ENCODE data around the gene GMDS.

The GMDS gene

DNA sequence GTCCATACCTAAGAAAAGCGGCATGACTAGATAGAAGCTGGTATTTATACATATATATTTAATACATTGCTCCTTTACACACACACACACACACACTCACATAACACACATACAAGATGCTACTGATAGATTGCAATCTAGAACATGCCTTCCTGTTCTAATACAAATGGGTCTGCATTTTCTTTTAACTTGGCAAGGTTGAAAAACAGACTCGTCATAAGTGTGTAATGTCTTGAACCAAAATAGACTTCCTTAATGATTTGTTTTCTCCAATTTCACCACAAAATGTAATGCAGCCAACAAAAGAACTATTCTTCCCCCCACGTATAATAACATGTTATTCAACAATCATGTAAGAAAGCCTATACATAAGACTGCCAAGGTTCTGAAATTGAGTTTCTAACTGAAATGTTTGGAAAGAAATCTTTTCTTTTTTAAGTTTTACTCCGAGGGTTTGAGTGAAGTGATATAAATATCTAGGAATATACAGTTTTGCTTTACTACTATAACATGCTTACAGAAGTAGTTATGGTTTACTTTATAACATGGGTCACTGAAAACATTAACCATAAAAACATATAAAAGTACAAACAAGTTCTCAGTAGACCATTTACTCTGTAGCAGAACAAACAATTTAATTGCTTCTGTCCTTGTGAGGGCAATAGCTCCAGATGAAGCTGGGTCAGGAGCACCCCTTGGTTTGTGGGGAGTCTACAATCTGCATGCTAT is 428.2 kb downstream of the GMDS start:
- H4K20me1 ChIP-seq (ENCODE audit: insufficient read depth) = no peaks in the 10 kb centered on the region
- no peak overlapping the region for H2AFZ ChIP-seq (ENCODE audit: low read depth)
- no peaks in the 10 kb centered on the region for H3K79me2 ChIP-seq (ENCODE audit: insufficient read depth, low read depth)
- H3K9ac ChIP-seq = no peak overlapping the region
- H3K4me1 ChIP-seq (ENCODE audit: low read depth, poor library complexity, severe bottlenecking) = peaks cover 25% of the 10 kb centered on the region
- no peak overlapping the region for H3K4me3 ChIP-seq (IDR thresholded peaks at IDR 0.05; ENCODE audit: insufficient read depth, low read depth, low read length)
- H3K27ac ChIP-seq = no peak overlapping the region
- no peaks in the 10 kb centered on the region for H3K36me3 ChIP-seq (ENCODE audit: insufficient read depth)
- no peak overlapping the region for H3K4me2 ChIP-seq
- TF ChIP-seq, protein P1, sequence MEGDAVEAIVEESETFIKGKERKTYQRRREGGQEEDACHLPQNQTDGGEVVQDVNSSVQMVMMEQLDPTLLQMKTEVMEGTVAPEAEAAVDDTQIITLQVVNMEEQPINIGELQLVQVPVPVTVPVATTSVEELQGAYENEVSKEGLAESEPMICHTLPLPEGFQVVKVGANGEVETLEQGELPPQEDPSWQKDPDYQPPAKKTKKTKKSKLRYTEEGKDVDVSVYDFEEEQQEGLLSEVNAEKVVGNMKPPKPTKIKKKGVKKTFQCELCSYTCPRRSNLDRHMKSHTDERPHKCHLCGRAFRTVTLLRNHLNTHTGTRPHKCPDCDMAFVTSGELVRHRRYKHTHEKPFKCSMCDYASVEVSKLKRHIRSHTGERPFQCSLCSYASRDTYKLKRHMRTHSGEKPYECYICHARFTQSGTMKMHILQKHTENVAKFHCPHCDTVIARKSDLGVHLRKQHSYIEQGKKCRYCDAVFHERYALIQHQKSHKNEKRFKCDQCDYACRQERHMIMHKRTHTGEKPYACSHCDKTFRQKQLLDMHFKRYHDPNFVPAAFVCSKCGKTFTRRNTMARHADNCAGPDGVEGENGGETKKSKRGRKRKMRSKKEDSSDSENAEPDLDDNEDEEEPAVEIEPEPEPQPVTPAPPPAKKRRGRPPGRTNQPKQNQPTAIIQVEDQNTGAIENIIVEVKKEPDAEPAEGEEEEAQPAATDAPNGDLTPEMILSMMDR (conservative IDR thresholded peaks at IDR 0.05; ENCODE audit: low read depth, low read length) = no peak
- H3K27me3 ChIP-seq (ENCODE audit: insufficient read depth, low read depth) = no peaks in the 10 kb centered on the region

DNA sequence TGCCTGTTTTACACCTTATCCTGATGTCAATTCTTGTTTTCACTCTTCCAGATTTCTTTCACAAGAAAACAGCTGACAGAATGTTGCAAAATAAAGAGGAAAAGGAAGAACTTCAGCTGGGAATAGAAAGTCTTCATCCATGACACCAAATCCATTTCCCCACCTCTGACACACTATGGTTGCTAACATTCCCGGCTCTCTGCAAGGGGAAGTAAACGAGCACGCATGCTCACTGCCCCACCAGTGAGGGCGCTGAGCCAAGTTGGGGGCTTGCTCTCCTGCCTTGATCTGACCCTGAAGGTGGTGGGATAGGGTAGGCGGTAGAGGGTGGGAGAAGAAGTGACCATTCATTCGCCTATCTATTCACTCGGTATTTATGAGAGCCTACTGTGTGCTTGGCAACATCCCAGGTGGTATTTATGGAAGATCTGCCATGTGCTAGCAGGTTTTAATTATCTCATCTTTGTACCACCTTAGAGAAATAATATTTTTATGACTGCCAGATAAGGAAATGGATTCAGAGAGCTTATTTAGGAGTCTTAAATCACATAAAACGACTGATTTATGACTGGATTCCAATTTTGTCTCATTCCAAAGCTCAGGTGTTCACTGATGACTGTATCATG is 429.5 kb downstream of the GMDS start:
- Histone ChIP-seq H3K4me2 (no peak overlapping the region), H3K79me2 (ENCODE audit: insufficient read depth, low read depth) (no peaks in the 10 kb centered on the region), H3K27ac (no peak overlapping the region), H2AFZ (ENCODE audit: low read depth) (no peak overlapping the region), H3K36me3 (ENCODE audit: insufficient read depth) (no peaks in the 10 kb centered on the region), H3K4me1 (ENCODE audit: low read depth, poor library complexity, severe bottlenecking) (peaks cover 12% of the 10 kb centered on the region), H4K20me1 (ENCODE audit: insufficient read depth) (no peaks in the 10 kb centered on the region), H3K9ac (no peak overlapping the region), H3K27me3 (ENCODE audit: insufficient read depth, low read depth) (no peaks in the 10 kb centered on the region), H3K4me3 (IDR thresholded peaks at IDR 0.05; ENCODE audit: insufficient read depth, low read depth, low read length) (no peak overlapping the region)
- TF ChIP-seq, protein P1 (conservative IDR thresholded peaks at IDR 0.05; ENCODE audit: low read depth, low read length) = no peak

DNA sequence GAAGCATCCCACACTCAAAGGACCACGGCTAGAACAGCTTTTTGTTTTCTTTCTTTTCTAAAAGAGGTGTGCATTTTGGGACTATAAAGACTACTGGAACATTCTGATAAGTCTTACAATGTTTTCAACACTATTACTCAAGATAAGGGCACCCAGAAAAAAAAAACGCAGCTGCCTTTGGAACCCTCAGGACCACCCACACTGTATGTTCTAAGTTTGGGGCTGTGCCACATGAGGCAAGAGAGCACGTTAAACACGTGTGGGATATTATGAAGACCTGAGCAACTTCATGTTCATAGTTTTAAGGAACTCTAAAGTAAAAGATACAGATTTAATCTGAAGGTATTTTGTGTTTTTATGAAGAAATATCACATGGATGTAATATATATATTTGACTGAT is 431.1 kb downstream of the GMDS start:
- no peaks in the 10 kb centered on the region for H3K79me2 ChIP-seq (ENCODE audit: insufficient read depth, low read depth)
- H3K4me1 ChIP-seq (ENCODE audit: low read depth, poor library complexity, severe bottlenecking) = peaks cover 3% of the 10 kb centered on the region
- no peaks in the 10 kb centered on the region for H4K20me1 ChIP-seq (ENCODE audit: insufficient read depth)
- no peak overlapping the region for H2AFZ ChIP-seq (ENCODE audit: low read depth)
- TF ChIP-seq, protein P1 (conservative IDR thresholded peaks at IDR 0.05; ENCODE audit: low read depth, low read length) = no peak
- no peaks in the 10 kb centered on the region for H3K36me3 ChIP-seq (ENCODE audit: insufficient read depth)
- H3K27me3 ChIP-seq (ENCODE audit: insufficient read depth, low read depth) = no peaks in the 10 kb centered on the region
- H3K27ac ChIP-seq = no peak overlapping the region
- no peak overlapping the region for H3K9ac ChIP-seq
- no peak overlapping the region for H3K4me3 ChIP-seq (IDR thresholded peaks at IDR 0.05; ENCODE audit: insufficient read depth, low read depth, low read length)
- H3K4me2 ChIP-seq = no peak overlapping the region

DNA sequence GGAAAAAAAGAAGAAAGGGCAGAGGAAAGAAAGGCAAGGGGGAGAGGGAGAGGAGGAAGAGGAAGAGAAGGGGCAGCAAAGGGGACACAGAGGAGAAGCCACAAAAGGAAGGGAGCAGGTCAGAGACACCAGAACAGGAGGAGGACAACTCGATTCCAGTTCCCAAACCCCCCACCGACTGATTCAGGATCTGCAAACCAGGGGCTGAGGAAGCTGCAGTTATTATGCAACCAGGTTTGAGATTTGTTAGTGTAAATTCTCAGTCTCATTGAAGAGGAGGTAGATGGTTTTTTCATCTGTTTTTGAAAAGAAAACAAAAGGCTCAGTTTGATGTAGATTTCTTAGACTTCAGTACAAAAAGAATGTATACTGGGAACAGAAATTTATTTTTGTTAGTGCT is 432.9 kb downstream of the GMDS start:
- Histone ChIP-seq H3K9ac (no peak overlapping the region), H3K4me2 (no peak overlapping the region), H4K20me1 (ENCODE audit: insufficient read depth) (no peaks in the 10 kb centered on the region), H3K4me3 (IDR thresholded peaks at IDR 0.05; ENCODE audit: insufficient read depth, low read depth, low read length) (no peak overlapping the region), H3K36me3 (ENCODE audit: insufficient read depth) (no peaks in the 10 kb centered on the region), H3K79me2 (ENCODE audit: insufficient read depth, low read depth) (no peaks in the 10 kb centered on the region), H3K27ac (no peak overlapping the region), H3K4me1 (ENCODE audit: low read depth, poor library complexity, severe bottlenecking) (peaks cover 6% of the 10 kb centered on the region), H3K27me3 (ENCODE audit: insufficient read depth, low read depth) (no peaks in the 10 kb centered on the region), H2AFZ (ENCODE audit: low read depth) (no peak overlapping the region)
- TF ChIP-seq, protein P1 (conservative IDR thresholded peaks at IDR 0.05; ENCODE audit: low read depth, low read length) = no peak

Measured in KMS-11 (cell line).